Muscle of leg (tissue), 11 donors: ENCODE data around the gene SHC2. TPM values are rescaled to one million over a fixed set of nuclear protein-coding genes. Genes with fewer than 3 reads are reported as not detected.

Experiments used
- DNase-seq: peaks from one replicate; pipeline ENCODE4 v3.0.0; 2013
- H3K27ac ChIP-seq: one replicate; pipeline ENCODE4 v1.5.1; 2013; ENCODE audit warnings: mild to moderate bottlenecking, low read length, control low read depth
- H3K27me3 ChIP-seq: one replicate; pipeline ENCODE4 v1.6.1; 2013; ENCODE audit warnings: low read length; ENCODE audit not compliant: control insufficient read depth, insufficient read depth
- H3K36me3 ChIP-seq: one replicate; pipeline ENCODE4 v1.6.1; 2013; ENCODE audit warnings: low read length; ENCODE audit not compliant: control insufficient read depth, insufficient read depth
- H3K4me1 ChIP-seq: one replicate; pipeline ENCODE4 v1.6.1; 2013; ENCODE audit warnings: low read length; ENCODE audit not compliant: control insufficient read depth, insufficient read depth
- H3K4me3 ChIP-seq: one replicate; pipeline ENCODE4 v1.5.1; 2013; ENCODE audit warnings: low read length, control low read depth
- H3K9me3 ChIP-seq: replicated peaks from 2 replicates; pipeline ENCODE4 v1.6.1; 2013; ENCODE audit warnings: low read depth, low read length; ENCODE audit not compliant: control insufficient read depth
- WGBS: methylation state at CpG from one replicate; pipeline ENCODE4 v1.1.5; 2013; ENCODE audit warnings: missing lambda C conversion rate; ENCODE audit not compliant: insufficient coverage; 5-methylcytosine and 5-hydroxymethylcytosine counted together
- polyA plus RNA-seq, 8 donors: library from polyadenylated mRNA; unstranded; fragments of 120-200 nt; gene quantifications; one replicate each; pipeline versions ENCODE4 v1.2.1 to v1.2.3, GENCODE V29; 2013; ENCODE audit warnings: inconsistent platforms in 1 of 8, low replicate concordance in 1 of 8; ENCODE audit not compliant: insufficient read length in 8 of 8, insufficient read depth in 1 of 8
- total RNA-seq: library from RNA; stranded (reverse); fragments of 120-200 nt; gene quantifications from one replicate; pipeline ENCODE4 v1.2.4, GENCODE V29; 2013

SHC2 gene
- total and polyA plus RNA-seq, 9 donors: 13.9 to 46.6 (median 31.5) TPM

DNA sequence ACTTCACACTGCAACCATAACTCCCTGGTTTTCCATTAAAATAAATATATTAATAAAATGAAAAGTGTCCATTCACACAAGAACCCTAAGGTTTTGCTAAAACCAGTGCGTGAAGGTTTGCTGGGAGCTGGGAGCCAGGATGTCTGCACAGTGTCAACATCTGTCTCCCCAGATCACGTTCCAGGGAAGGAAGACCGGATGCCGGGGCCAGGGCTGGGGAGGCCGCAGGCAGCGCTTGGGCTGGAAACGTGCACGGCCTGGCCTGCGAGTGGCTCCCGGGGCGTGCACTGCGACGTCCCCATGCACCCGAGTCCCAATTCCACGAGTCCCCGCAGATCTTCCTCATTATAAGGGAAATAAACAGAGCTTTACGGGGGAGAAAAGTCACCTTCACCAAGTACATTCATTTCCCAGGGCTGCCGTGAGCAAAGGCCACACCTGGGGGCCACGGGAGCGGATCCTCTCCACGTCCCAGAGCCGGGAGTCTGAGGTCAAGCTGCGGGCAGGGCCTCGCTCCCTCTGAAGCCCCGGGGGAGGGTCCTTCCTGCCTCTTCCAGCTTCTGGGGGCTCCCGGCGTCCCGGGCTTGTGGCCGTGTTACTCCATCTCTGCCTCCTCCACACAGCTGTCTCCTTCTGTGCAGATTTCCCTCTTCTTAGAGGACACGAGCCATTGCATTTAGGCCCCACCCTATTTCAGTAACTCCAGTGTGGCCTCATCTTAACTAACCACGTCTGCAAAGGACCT, 12.8 kb downstream of the SHC2 start:
- H3K27me3 ChIP-seq: no peaks in the 10 kb centered on the region
- H3K36me3 ChIP-seq: no peaks in the 10 kb centered on the region
- peak overlapping the region; percentile 79 for H3K27ac ChIP-seq
- DNase-seq: peak; percentile 89
- peaks cover 11% of the 10 kb centered on the region for H3K4me1 ChIP-seq
- 10% methylated on average over 30 of the region's 31 CpGs for WGBS
- no peak overlapping the region for H3K4me3 ChIP-seq
- no peaks in the 10 kb centered on the region for H3K9me3 ChIP-seq

DNA sequence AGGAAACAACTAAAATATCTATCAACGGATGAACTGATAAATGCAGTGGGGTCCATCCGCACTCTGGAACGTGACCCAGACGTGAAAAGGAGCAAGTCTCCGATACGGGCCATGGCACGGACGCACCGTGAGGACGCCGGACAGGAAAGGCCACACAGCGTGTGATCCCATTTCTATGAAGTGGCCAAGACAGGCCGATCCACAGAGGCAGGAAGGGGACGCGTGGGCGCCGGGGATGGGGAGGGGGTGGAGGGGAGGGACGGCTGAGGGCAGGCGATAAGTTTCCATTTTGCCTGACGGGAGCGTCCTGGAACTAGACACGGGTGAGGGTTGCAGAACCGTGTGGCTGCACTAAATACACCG, 13.8 kb downstream of the SHC2 start:
- H3K36me3 ChIP-seq: no peaks in the 10 kb centered on the region
- H3K4me1 ChIP-seq: peaks cover 12% of the 10 kb centered on the region
- H3K27ac ChIP-seq: no peak overlapping the region
- no peaks in the 10 kb centered on the region for H3K9me3 ChIP-seq
- H3K4me3 ChIP-seq: no peak overlapping the region
- no peaks in the 10 kb centered on the region for H3K27me3 ChIP-seq
- DNase-seq: no peak
- 68% methylated on average over 21 of the region's 24 CpGs for WGBS

DNA sequence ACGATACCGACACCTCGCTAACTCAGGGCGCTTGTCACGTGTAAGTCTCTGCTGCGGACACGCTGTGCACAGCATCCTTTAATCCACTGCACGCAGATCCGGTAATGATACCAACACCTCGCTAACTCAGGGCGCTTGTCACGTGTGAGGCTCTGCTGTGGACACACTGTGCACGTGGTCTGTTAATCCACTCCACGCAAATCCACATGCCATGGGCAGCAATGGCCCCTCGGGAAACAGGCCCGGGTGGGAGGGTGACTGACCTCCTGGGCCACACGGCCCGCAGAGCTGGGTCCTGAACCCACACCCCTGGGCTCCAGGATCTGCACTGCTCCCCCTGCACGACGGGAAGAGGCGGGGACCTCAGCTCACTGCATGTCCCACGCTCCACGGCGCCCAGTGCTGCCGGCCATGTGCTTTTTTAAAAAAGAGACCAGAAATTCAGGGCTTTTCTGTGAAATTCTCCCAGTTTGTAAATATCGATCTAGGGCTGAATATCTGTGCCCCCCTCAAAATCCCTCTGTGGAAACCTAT, 16.1 kb downstream of the SHC2 start:
- WGBS: 91% methylated on average over 22 of the region's 26 CpGs
- no peak overlapping the region for H3K4me3 ChIP-seq

DNA sequence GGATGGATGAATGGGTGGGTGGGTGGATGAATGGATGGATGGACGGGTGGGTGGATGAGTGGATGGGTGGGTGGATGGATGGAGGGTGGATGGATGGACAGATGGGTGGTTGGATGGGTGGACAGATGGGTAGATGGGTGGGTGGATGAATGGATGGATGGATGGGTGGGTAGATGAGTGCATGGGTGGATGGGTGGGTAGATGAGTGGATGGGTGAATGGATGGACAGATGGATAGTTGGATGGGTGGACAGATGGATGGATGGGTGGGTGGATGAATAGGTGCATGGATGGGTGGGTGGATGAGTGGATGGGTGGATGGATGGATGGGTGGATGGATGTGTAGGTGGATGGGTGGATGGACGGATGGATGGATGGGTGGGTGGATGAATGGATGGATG, 17.8 kb downstream of the SHC2 start:
- WGBS: 93% methylated on average over 2 of the region's 2 CpGs
- H3K36me3 ChIP-seq: peaks cover 5% of the 10 kb centered on the region
- H3K27me3 ChIP-seq: no peaks in the 10 kb centered on the region
- H3K4me3 ChIP-seq: no peak overlapping the region
- DNase-seq: no peak
- no peak overlapping the region for H3K27ac ChIP-seq
- H3K9me3 ChIP-seq: no peaks in the 10 kb centered on the region
- peaks cover 26% of the 10 kb centered on the region for H3K4me1 ChIP-seq

More for the DNA sequence above, 16.1 kb downstream of the SHC2 start:
- Histone ChIP-seq H3K27ac (no peak overlapping the region), H3K4me1 (peaks cover 29% of the 10 kb centered on the region), H3K9me3 (no peaks in the 10 kb centered on the region), H3K36me3 (no peaks in the 10 kb centered on the region), H3K27me3 (no peaks in the 10 kb centered on the region)
- no peak for DNase-seq

DNA sequence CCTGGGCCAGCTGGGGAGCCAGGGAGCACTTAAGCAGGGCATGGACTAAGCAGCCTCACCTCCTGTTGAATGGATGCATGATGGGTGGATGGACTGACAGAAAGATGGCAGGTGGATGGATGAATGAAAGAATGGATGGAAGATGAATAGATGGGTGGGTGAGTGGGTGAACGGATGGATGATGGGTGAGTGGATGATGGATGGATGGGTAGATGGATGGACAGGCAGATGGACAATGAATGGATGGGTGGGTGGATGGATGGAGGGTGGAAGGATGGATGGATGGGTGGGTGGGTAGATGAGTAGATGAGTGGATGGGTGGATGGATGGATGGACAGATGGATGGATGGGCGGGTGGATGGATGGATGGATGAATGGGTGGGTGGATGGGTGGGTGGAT, 18.7 kb downstream of the SHC2 start:
- H3K9me3 ChIP-seq: no peaks in the 10 kb centered on the region
- no peak for DNase-seq
- peaks cover 7% of the 10 kb centered on the region for H3K36me3 ChIP-seq
- 95% methylated on average over 1 of the region's 2 CpGs for WGBS
- no peaks in the 10 kb centered on the region for H3K27me3 ChIP-seq
- H3K4me1 ChIP-seq: peaks cover 22% of the 10 kb centered on the region
- H3K4me3 ChIP-seq: no peak overlapping the region
- no peak overlapping the region for H3K27ac ChIP-seq

DNA sequence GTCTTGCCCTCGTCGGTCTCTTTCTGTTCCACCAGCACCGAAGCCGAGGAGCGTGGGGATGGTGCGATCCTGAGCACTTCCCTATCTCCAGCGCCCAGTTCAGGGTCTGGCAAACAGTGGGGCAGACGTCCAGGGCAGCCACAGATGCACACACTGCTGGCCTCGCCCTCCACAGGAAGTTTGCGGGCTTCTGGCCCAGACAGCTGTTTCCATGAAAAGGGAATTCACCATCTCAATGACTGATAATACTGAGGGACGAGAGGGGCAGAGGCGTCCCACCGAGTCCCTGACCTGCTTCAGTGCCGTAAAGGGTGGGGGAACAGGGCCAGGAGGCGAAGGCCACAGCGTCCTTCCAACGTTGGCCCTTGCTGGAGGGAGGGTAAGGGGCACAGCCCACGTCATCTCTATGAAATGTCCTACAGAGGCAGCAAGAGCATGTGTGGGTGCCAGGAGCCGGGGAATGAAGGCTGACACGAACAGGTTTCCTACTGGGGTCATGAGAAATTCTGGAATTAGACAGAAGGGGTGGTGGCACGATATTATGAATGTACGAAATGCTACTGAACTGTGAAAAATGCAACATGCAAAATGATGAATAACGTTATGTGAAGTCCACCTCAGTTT, 19.5 kb downstream of the SHC2 start:
- H3K36me3 ChIP-seq: peaks cover 7% of the 10 kb centered on the region
- H3K9me3 ChIP-seq: no peaks in the 10 kb centered on the region
- no peak overlapping the region for H3K4me3 ChIP-seq
- H3K27me3 ChIP-seq: no peaks in the 10 kb centered on the region
- WGBS: 42% methylated on average over 19 of the region's 23 CpGs
- peak overlapping the region; percentile 35 for H3K27ac ChIP-seq
- H3K4me1 ChIP-seq: peaks cover 26% of the 10 kb centered on the region
- DNase-seq: peak; percentile 70

DNA sequence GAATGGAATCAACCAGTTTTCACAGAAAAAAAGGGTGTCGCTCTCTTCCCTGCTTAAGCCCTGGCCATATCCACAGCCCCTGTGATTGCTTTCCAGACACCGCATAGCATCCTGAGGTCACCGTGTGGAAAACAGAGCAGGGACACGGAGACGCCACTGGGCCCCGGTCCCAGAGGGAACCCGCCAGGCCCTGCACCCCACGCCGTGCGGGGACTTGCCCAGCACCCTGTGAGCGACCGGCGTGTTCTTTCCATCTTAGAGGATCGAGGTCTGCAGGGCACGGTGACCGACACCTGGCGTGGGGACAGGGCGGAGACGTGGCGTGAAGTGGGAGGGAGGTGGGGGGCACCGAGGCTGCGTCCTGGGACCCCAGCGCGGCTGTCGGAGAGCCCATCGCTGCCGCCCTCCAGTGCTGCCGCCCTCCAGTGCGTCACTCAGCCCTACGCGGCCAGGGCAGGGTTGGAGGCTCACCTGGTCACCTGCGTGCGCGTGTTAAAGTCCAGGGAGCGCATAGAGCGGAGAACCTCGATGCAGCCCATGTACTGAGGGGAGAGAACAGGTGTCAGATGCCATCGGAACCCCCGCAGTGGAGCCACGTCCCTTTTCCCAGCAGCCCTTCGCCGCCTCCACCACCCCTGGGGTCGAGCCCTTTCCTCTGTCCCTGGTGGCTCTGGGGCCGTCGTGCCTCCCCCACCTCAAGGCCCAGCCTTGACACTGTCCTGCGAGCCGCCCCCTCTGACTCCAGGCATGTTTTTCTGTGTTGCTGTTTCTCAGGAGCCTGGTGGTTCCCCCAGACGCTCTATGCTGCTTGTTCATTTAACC, 20.2 kb downstream of the SHC2 start:
- Histone ChIP-seq H3K36me3 (peaks cover 7% of the 10 kb centered on the region), H3K9me3 (no peaks in the 10 kb centered on the region), H3K27me3 (no peaks in the 10 kb centered on the region), H3K27ac (peak overlapping the region; percentile 7), H3K4me1 (peaks cover 34% of the 10 kb centered on the region), H3K4me3 (no peak overlapping the region)
- WGBS: 72% methylated on average over 43 of the region's 48 CpGs
- DNase-seq: no peak

DNA sequence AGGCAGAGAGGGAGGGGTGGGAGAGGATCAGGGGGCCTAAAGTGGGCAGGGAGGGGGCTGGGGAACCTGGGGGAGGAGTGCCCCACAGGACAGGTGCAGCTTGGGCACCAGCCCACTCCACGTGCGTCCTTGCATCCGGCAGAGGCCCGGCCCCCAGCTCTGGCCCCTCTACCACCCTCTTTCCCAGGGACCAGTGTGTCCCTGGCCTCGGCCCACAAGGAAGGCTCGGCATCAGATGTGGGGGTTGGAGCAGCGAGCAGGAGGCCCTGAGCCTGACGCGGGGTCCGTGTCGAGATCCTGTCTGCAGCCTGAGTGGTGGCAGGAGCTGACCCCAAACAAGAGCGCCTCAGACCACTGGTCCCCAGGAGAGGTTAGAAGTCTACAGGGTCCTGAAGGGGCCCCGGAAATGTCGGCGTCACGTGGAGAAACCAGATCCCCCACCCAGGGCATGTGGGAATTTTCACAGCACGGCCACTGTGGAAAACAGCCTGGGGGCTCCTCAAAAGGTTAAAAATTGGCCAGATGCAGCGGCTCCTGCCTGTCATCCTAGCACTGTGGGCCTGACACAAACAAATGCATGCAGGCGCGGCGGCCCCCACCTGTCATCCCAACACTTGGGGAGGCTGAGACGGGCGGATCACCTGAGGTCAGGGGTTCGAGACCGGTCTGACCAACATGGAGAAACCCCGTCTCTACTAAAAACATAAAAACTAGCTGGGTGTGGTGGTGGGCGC, 21.5 kb downstream of the SHC2 start:
- Histone ChIP-seq H3K4me1 (peaks cover 39% of the 10 kb centered on the region), H3K4me3 (no peak overlapping the region), H3K9me3 (no peaks in the 10 kb centered on the region), H3K27ac (no peak overlapping the region), H3K27me3 (no peaks in the 10 kb centered on the region), H3K36me3 (peaks cover 15% of the 10 kb centered on the region)
- WGBS: 58% methylated on average over 19 of the region's 27 CpGs
- no peak for DNase-seq

DNA sequence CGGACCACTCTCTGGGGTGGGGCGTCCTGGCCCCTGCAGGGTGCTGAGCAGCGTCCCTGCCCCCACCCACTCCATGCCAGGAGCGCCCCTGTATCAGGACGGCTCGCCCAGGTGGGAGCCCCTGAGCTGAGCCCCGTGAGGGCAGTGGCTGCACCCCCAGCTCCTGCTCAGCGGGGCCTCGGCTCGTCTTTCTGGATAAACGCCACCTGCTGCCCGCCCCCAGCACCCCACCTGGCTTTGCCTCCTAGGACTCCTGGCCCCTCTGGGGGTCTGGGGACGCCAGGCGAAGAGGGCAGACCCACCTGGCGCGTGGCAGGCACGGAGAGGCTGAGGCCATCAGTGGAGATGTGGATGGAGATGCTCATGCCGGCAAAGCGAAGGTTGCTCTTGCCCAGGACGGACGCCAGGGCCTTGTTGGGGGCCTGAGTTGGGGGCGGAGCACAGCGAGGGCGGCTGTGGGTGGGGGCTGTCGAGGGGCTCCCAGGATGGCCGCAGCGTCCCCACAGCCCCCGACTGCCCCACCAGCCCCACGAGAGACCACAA, 22.3 kb downstream of the SHC2 start:
- H3K36me3 ChIP-seq: peaks cover 18% of the 10 kb centered on the region
- H3K4me3 ChIP-seq: no peak overlapping the region
- peaks cover 39% of the 10 kb centered on the region for H3K4me1 ChIP-seq
- no peaks in the 10 kb centered on the region for H3K9me3 ChIP-seq
- 66% methylated on average over 20 of the region's 29 CpGs for WGBS
- no peak for DNase-seq
- H3K27me3 ChIP-seq: no peaks in the 10 kb centered on the region
- H3K27ac ChIP-seq: no peak overlapping the region
